ENCODE data around the gene B3GALNT1. TPM values are rescaled to one million over a fixed set of nuclear protein-coding genes. Genes with fewer than 3 reads are reported as not detected.

Gene B3GALNT1, protein sequence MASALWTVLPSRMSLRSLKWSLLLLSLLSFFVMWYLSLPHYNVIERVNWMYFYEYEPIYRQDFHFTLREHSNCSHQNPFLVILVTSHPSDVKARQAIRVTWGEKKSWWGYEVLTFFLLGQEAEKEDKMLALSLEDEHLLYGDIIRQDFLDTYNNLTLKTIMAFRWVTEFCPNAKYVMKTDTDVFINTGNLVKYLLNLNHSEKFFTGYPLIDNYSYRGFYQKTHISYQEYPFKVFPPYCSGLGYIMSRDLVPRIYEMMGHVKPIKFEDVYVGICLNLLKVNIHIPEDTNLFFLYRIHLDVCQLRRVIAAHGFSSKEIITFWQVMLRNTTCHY
- 19.1 and 24.2 TPM in 2 replicates for total RNA-seq

DNA sequence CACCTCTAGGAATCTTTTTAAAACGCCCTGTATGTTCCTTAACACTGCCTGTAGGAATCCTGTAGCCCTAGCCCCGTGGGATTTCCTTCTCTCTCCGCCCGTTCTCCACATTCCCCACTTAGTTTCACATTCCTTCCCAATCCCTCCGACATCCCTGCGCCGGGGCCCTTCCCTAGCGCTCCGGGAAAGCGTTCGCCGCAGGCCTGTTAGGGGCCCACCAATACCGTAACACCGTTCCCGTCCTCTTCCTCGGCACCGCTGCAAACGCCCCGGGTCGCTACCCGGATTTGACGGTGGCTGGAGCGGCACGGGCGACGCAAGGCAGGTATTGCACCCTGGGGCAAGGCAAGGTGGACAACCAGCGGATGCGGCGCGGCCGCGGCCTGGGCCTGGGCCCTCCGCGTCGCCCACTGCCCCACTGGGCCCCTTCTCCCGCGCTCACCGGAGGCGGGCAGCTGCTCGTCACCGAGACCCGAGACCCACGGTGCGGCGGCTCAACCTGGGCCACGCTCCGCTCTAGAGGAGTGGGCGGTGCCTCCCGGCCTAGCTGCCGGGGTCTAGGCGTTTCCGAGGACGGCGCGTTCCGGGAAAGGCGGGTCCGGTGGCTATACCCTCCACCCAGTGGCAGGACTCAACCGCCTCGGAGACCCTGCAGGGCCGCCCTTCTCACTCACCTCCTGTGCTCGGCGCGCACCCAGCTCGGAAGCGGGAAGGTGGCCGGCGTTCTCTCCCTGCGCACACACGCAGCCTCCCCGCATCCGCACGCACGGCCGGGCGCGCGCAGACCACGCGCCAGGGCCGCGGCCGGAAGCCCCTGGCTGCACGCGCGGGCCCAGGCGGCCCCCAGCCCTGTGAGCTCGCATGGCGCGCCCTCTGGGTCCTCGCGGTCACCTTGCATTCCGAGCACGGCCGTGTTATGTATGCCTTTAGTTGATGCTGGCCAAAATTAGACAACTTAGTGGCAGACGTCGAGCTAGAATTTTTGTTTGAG is at the start of gene B3GALNT1:
B3GALNT1 (minus strand) TSS at position 789 of the 991 bp plus-strand sequence. CDS start 18,595 bp downstream, outside the sequence.

Other genes starting within 250 kb of the B3GALNT1 start
- 96.3 and 109 TPM in 2 replicates for gene NMD3, start 116.0 kb upstream of the B3GALNT1 start, total RNA-seq